Measurements from ENCODE around the gene NAA20. TPM values are rescaled to one million over a fixed set of nuclear protein-coding genes. Genes with fewer than 3 reads are reported as not detected.

Gene NAA20
- total and polyA plus RNA-seq, 8 donors = 48.7 to 73.3 (median 65.6) TPM

DNA sequence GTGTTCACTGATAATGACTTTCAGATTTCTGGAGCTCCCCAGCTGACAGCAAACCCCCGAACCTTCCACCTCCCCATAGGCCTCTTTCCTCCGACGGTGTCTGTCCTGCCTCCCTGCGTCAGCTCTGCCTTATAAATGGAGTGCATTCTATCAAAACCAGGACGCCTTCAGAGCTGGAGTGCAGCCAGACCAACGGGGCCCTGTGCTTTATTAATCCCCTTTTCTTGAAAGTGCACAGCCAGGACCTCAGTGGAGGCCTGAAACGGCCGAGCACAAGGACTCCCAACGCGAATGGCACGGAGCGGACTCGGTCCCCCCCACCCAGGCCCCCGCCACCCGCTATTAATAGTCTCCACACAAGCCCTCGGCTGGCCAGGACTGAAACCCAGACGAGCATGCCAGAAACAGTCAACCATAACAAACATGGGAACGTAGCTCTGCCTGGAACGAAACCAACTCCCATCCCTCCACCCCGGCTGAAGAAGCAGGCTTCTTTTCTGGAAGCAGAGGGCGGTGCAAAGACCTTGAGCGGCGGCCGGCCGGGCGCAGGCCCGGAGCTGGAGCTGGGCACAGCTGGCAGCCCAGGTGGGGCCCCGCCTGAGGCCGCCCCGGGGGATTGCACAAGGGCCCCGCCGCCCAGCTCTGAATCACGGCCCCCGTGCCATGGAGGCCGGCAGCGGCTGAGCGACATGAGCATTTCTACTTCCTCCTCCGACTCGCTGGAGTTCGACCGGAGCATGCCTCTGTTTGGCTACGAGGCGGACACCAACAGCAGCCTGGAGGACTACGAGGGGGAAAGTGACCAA is 42.3 kb upstream of the NAA20 start:
- Histone ChIP-seq H3K36me3 (peaks cover 0 to 36% of the 10 kb centered on the region in 2 donors), H3K9me3 (no peaks in the 10 kb centered on the region), H3K4me1 (peaks cover 28 to 92% of the 10 kb centered on the region in 2 donors), H3K27me3 (no peaks in the 10 kb centered on the region), H3K4me3 (peak overlapping the region; percentile 52 to 56), H3K27ac (peak overlapping the region; percentile 86 to 90)
- intact Hi-C loops (cut with DNase I) = no loop called here
- TF ChIP-seq, protein P1, sequence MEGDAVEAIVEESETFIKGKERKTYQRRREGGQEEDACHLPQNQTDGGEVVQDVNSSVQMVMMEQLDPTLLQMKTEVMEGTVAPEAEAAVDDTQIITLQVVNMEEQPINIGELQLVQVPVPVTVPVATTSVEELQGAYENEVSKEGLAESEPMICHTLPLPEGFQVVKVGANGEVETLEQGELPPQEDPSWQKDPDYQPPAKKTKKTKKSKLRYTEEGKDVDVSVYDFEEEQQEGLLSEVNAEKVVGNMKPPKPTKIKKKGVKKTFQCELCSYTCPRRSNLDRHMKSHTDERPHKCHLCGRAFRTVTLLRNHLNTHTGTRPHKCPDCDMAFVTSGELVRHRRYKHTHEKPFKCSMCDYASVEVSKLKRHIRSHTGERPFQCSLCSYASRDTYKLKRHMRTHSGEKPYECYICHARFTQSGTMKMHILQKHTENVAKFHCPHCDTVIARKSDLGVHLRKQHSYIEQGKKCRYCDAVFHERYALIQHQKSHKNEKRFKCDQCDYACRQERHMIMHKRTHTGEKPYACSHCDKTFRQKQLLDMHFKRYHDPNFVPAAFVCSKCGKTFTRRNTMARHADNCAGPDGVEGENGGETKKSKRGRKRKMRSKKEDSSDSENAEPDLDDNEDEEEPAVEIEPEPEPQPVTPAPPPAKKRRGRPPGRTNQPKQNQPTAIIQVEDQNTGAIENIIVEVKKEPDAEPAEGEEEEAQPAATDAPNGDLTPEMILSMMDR (IDR thresholded peaks at IDR 0.05) = no peak
- ATAC-seq (peak; percentile 78), DNase-seq (peak; percentile 84 to 94 (median 90))

DNA sequence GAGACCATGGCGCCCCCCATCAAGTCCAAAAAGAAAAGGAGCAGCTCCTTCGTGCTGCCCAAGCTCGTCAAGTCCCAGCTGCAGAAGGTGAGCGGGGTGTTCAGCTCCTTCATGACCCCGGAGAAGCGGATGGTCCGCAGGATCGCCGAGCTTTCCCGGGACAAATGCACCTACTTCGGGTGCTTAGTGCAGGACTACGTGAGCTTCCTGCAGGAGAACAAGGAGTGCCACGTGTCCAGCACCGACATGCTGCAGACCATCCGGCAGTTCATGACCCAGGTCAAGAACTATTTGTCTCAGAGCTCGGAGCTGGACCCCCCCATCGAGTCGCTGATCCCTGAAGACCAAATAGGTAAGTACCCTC is 41.7 kb upstream of the NAA20 start:
- H3K27me3 ChIP-seq = no peaks in the 10 kb centered on the region
- no peaks in the 10 kb centered on the region for H3K9me3 ChIP-seq
- intact Hi-C loops (cut with DNase I) = no loop called here
- peak; percentile 46 for ATAC-seq
- peak overlapping the region; percentile 52 to 56 for H3K4me3 ChIP-seq
- H3K36me3 ChIP-seq = peaks cover 0 to 33% of the 10 kb centered on the region in 2 donors
- H3K27ac ChIP-seq = peak overlapping the region; percentile 86 to 90
- H3K4me1 ChIP-seq = peaks cover 28 to 92% of the 10 kb centered on the region in 2 donors
- DNase-seq = peak in 2 of 4 donors; percentile 59 to 74
- TF ChIP-seq, protein P1 (IDR thresholded peaks at IDR 0.05) = no peak

DNA sequence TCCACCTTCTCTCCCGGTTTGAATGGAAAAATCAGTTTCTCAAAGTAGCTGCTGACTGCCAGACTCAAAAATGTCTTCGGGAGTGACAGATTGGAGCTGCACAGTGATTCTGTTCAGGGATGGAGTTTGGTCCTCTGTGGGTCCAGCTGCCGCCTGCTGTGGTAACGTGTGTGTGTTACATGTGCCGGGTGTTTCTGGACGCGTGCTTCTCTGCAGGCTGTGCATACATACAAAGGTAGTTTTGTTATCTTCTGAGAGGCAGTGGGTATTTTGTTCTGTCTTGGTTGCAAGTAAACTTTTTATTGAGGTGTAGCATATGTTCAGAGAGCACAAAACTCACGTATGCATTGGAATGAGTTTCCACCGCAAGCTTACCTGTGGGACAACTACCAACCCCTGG is 41.3 kb upstream of the NAA20 start:
- peak; percentile 33 for ATAC-seq
- Histone ChIP-seq H3K4me3 (peak overlapping the region; percentile 52 to 56), H3K4me1 (peaks cover 28 to 91% of the 10 kb centered on the region in 2 donors), H3K27me3 (no peaks in the 10 kb centered on the region), H3K36me3 (peaks cover 0 to 33% of the 10 kb centered on the region in 2 donors), H3K9me3 (no peaks in the 10 kb centered on the region), H3K27ac (peak overlapping the region; percentile 86 to 90)
- intact Hi-C loops (cut with DNase I) = no loop called here
- DNase-seq = peak in 2 of 4 donors; percentile 35 to 65
- TF ChIP-seq, protein P1 (IDR thresholded peaks at IDR 0.05) = no peak

DNA sequence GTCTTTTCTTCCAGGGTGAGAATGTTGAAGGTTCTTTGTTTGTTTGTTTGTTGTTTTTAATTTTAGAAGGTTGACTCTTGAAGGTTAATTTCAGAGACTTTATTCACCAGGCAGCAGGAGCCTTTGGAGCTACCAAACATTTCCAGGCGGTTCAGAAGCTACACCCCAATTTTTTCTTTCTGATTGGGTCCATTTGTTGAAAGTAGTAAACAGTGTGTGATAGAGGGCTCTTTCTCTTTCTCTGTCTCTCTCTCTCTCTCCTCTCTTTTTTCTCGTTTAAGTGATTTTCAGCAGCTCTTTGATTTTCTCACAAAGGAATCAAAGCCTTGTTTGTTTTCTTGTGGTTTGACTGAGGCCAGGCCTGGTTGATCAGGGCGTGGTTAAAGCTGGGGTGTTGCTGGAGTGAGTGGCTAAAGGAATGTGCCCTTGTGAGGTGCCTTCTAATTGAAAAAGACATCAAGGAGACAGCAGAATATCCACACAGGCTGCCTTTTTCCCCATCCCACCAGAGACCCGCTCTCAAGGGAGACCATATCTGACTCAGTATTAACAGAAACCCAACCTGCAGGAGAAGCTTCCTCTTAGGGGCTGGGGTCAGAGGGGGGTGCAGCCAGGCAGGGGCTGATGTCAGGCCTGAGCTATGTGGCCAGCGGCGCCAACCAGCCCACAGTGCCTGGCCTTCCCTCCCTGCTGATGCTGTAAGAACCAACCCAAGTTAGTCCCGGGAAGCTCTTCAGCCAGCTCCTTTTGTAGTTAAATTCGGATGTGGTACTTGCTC is 40.4 kb upstream of the NAA20 start:
- Histone ChIP-seq H3K4me1 (peaks cover 31 to 92% of the 10 kb centered on the region in 2 donors), H3K4me3 (peak overlapping the region; percentile 52 to 56), H3K36me3 (peaks cover 0 to 34% of the 10 kb centered on the region in 2 donors), H3K27me3 (no peaks in the 10 kb centered on the region), H3K27ac (peak overlapping the region; percentile 86 to 90), H3K9me3 (no peaks in the 10 kb centered on the region)
- intact Hi-C loops (cut with DNase I) = no loop called here
- TF ChIP-seq, protein P1 (IDR thresholded peaks at IDR 0.05) = no peak
- peak in 3 of 4 donors; percentile 58 to 80 (median 67) for DNase-seq
- peak; percentile 73 for ATAC-seq

DNA sequence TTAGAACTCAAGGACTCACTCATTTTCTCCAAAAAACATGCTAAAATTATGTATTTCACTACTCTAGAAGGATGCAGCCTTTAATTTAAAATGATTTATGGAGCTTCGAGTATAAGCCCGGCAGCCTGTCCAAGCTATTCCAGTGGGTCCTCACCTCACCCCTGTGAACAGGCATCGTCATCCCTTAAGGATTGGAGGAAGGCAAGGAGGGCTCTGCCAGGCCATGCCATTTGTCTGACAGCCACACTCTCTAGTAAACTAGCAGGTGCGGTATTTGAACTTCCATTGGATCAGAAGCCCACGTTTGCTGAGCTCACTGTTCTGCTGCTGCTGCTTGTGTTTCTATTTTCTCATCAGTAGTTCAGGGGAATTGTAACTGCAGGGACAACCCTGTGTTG is 39.8 kb upstream of the NAA20 start:
- ATAC-seq (peak; percentile 1), DNase-seq (no peak)
- Histone ChIP-seq H3K36me3 (peaks cover 0 to 29% of the 10 kb centered on the region in 2 donors), H3K4me3 (peak overlapping the region; percentile 52 to 56), H3K27me3 (no peaks in the 10 kb centered on the region), H3K4me1 (peaks cover 31 to 92% of the 10 kb centered on the region in 2 donors), H3K27ac (peak overlapping the region; percentile 86 to 90), H3K9me3 (no peaks in the 10 kb centered on the region)
- intact Hi-C loops (cut with DNase I) = no loop called here
- TF ChIP-seq, protein P1 (IDR thresholded peaks at IDR 0.05) = no peak
